ENCODE measurements around the gene JCAD.
"Not testable (repeated sequence)": the region's sequence is repeated elsewhere in the genome, so short reads cannot be mapped to it uniquely, and the experiment has no call there.

JCAD gene

GRCh38 chr10:30007406-30007805 lies 52.0 kb downstream of the JCAD start:
- Histone ChIP-seq H3K4me3 (ENCODE audit: insufficient read depth in 1 of 2, low read depth in 1 of 2, low read length in 2 of 2) (no peak overlapping the region), H2BK12ac (ENCODE audit: low read length in 2 of 2) (no peak overlapping the region), H3K18ac (ENCODE audit: low read depth in 1 of 2, low read length in 2 of 2) (no peak overlapping the region), H4K8ac (ENCODE audit: low read length) (no peak overlapping the region), H3K9me3 (ENCODE audit: control insufficient read depth, low read length) (peaks cover 5% of the 10 kb centered on the region), H3K36me3 (ENCODE audit: control insufficient read depth in 1 of 2, insufficient read depth in 2 of 2, low read depth in 1 of 2, low read length in 2 of 2) (no peaks in the 10 kb centered on the region), H3K27ac (ENCODE audit: low read length, poor library complexity, severe bottlenecking) (no peak overlapping the region), H3K4ac (ENCODE audit: low read depth in 1 of 2, low read length in 2 of 2) (no peak overlapping the region), H4K91ac (ENCODE audit: low read length) (no peak overlapping the region), H2BK5ac (ENCODE audit: low read depth, low read length, poor library complexity, severe bottlenecking) (no peak overlapping the region), H3K4me1 (ENCODE audit: control insufficient read depth, insufficient read depth, low read depth, low read length) (peaks cover 7% of the 10 kb centered on the region), H3K23ac (ENCODE audit: low read length in 2 of 2) (no peak overlapping the region), H2AK5ac (ENCODE audit: low read length, severe bottlenecking) (no peak overlapping the region), H3K27me3 (ENCODE audit: control insufficient read depth in 1 of 2, insufficient read depth in 1 of 2, low read length in 2 of 2) (peaks cover 0 to 12% of the 10 kb centered on the region in 2 experiments), H3K4me2 (ENCODE audit: low read length, poor library complexity, severe bottlenecking) (no peak overlapping the region), H2BK120ac (ENCODE audit: low read depth, low read length) (no peak overlapping the region), H2AFZ (ENCODE audit: low read depth, low read length) (no peak overlapping the region), H3K9ac (ENCODE audit: low read length) (no peak overlapping the region), H3K14ac (ENCODE audit: low read length in 2 of 2) (no peak overlapping the region), H2BK15ac (ENCODE audit: low read depth, poor library complexity, severe bottlenecking) (no peak overlapping the region), H3K79me1 (replicated peaks; ENCODE audit: low read length, poor library complexity, severe bottlenecking) (no peaks in the 10 kb centered on the region)
- DNase-seq: no peak
- WGBS: 69% methylated on average over 2 of the region's 3 CpGs

DNA sequence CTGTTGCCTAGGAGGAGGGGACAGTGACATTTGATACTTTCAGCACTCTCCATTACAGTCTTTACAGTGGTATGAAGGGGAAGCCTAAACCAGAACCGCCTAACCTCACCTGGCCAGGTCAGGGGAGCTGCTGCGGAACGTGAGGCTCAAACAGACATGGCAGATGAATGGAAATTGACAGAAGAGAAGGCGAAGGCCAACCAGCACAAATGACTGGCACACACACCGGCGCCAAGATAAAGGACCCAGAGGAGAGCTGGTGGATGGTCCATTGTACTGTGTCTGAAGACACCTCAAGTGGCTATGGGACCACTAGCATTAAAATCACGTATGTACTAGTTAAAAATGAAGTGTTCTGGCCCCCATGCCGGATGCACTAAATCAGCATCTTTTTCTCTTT lies 53.0 kb downstream of the JCAD start:
- no peak overlapping the region for H3K14ac ChIP-seq (ENCODE audit: low read length in 2 of 2)
- no peak overlapping the region for H2BK5ac ChIP-seq (ENCODE audit: low read depth, low read length, poor library complexity, severe bottlenecking)
- WGBS: 88% methylated on average over 8 of the region's 8 CpGs

GRCh38 chr10:30005116-30005515 lies 54.3 kb downstream of the JCAD start:
- not testable (repeated sequence) for H2BK120ac ChIP-seq (ENCODE audit: low read depth, low read length); DNase-seq; H2AFZ ChIP-seq (ENCODE audit: low read depth, low read length); H3K36me3 ChIP-seq (ENCODE audit: control insufficient read depth in 1 of 2, insufficient read depth in 2 of 2, low read depth in 1 of 2, low read length in 2 of 2); H3K4ac ChIP-seq (ENCODE audit: low read depth in 1 of 2, low read length in 2 of 2); H3K4me1 ChIP-seq (ENCODE audit: control insufficient read depth, insufficient read depth, low read depth, low read length); H4K91ac ChIP-seq (ENCODE audit: low read length); H4K8ac ChIP-seq (ENCODE audit: low read length); H3K9me3 ChIP-seq (ENCODE audit: control insufficient read depth, low read length); H2BK15ac ChIP-seq (ENCODE audit: low read depth, poor library complexity, severe bottlenecking); H3K18ac ChIP-seq (ENCODE audit: low read depth in 1 of 2, low read length in 2 of 2); H2AK5ac ChIP-seq (ENCODE audit: low read length, severe bottlenecking); H3K79me1 ChIP-seq (replicated peaks; ENCODE audit: low read length, poor library complexity, severe bottlenecking); H3K4me3 ChIP-seq (ENCODE audit: insufficient read depth in 1 of 2, low read depth in 1 of 2, low read length in 2 of 2); H3K23ac ChIP-seq (ENCODE audit: low read length in 2 of 2); H3K14ac ChIP-seq (ENCODE audit: low read length in 2 of 2); H3K27ac ChIP-seq (ENCODE audit: low read length, poor library complexity, severe bottlenecking); H2BK5ac ChIP-seq (ENCODE audit: low read depth, low read length, poor library complexity, severe bottlenecking); H2BK12ac ChIP-seq (ENCODE audit: low read length in 2 of 2); H3K4me2 ChIP-seq (ENCODE audit: low read length, poor library complexity, severe bottlenecking); H3K9ac ChIP-seq (ENCODE audit: low read length)
- peaks cover 0 to 12% of the 10 kb centered on the region in 2 experiments for H3K27me3 ChIP-seq (ENCODE audit: control insufficient read depth in 1 of 2, insufficient read depth in 1 of 2, low read length in 2 of 2)
- 67% methylated on average over 1 of the region's 1 CpG for whole genome bisulfite sequencing

More for the DNA sequence above, 53.0 kb downstream of the JCAD start:
- H3K27ac ChIP-seq (ENCODE audit: low read length, poor library complexity, severe bottlenecking): no peak overlapping the region
- no peak overlapping the region for H2AFZ ChIP-seq (ENCODE audit: low read depth, low read length)
- H3K18ac ChIP-seq (ENCODE audit: low read depth in 1 of 2, low read length in 2 of 2): no peak overlapping the region
- H2BK120ac ChIP-seq (ENCODE audit: low read depth, low read length): no peak overlapping the region
- H3K4me2 ChIP-seq (ENCODE audit: low read length, poor library complexity, severe bottlenecking): no peak overlapping the region
- H2BK15ac ChIP-seq (ENCODE audit: low read depth, poor library complexity, severe bottlenecking): no peak overlapping the region
- H4K8ac ChIP-seq (ENCODE audit: low read length): no peak overlapping the region
- H3K9me3 ChIP-seq (ENCODE audit: control insufficient read depth, low read length): peaks cover 5% of the 10 kb centered on the region
- H3K4ac ChIP-seq (ENCODE audit: low read depth in 1 of 2, low read length in 2 of 2): no peak overlapping the region
- H3K27me3 ChIP-seq (ENCODE audit: control insufficient read depth in 1 of 2, insufficient read depth in 1 of 2, low read length in 2 of 2): peaks cover 0 to 12% of the 10 kb centered on the region in 2 experiments
- no peak for DNase-seq
- H3K23ac ChIP-seq (ENCODE audit: low read length in 2 of 2): no peak overlapping the region
- peaks cover 7% of the 10 kb centered on the region for H3K4me1 ChIP-seq (ENCODE audit: control insufficient read depth, insufficient read depth, low read depth, low read length)
- no peak overlapping the region for H2AK5ac ChIP-seq (ENCODE audit: low read length, severe bottlenecking)
- H3K36me3 ChIP-seq (ENCODE audit: control insufficient read depth in 1 of 2, insufficient read depth in 2 of 2, low read depth in 1 of 2, low read length in 2 of 2): no peaks in the 10 kb centered on the region
- H3K79me1 ChIP-seq (replicated peaks; ENCODE audit: low read length, poor library complexity, severe bottlenecking): no peaks in the 10 kb centered on the region
- H2BK12ac ChIP-seq (ENCODE audit: low read length in 2 of 2): no peak overlapping the region
- H4K91ac ChIP-seq (ENCODE audit: low read length): no peak overlapping the region
- H3K9ac ChIP-seq (ENCODE audit: low read length): no peak overlapping the region
- no peak overlapping the region for H3K4me3 ChIP-seq (ENCODE audit: insufficient read depth in 1 of 2, low read depth in 1 of 2, low read length in 2 of 2)

DNA sequence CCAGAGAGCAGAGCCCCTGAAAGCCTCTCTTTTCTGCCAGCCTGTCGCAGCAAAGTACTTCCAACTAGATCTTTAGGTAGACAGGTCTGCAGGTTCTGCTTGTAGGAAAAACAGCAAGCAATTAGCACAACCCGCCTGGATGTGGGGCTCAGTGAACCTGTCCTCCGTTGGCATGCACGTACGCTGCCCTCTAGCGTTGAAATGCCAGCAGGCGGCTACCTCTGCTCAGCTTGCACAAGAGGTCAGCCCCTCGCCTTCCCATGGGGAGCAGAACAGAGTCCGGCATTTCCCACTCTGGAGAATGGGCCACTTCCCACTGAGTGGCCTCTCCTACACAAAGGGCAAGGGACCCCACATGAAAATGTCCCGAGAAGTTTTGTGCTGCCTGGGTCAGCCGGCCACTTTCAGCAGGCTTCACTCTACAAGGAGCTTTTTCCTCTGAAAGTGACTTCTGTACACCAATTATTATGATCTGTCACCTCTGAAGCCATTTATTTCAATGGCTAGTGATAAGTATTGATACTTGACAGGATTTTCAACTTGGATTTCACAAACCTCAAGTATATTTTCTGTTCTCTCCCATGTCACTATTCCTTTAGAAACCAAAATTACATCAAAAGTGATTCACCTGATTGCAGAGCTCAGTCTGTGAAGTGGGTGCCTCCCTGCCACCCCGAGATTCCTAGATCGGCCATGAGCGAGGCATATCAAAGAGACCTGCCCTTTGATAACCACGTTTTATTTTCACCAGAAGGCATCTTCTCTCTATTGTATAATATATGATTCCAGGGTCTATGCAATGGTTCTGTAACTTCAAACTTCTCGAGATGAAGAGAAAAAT lies 56.7 kb downstream of the JCAD start:
- H2BK15ac ChIP-seq (ENCODE audit: low read depth, poor library complexity, severe bottlenecking): no peak overlapping the region
- no peak overlapping the region for H2BK12ac ChIP-seq (ENCODE audit: low read length in 2 of 2)
- peaks cover 6% of the 10 kb centered on the region for H3K4me1 ChIP-seq (ENCODE audit: control insufficient read depth, insufficient read depth, low read depth, low read length)
- no peak overlapping the region for H2AFZ ChIP-seq (ENCODE audit: low read depth, low read length)
- peak; percentile 79 for DNase-seq
- no peak overlapping the region for H3K4me2 ChIP-seq (ENCODE audit: low read length, poor library complexity, severe bottlenecking)
- WGBS: 22% methylated on average over 11 of the region's 16 CpGs
- H3K27me3 ChIP-seq (ENCODE audit: control insufficient read depth in 1 of 2, insufficient read depth in 1 of 2, low read length in 2 of 2): peaks cover 0 to 9% of the 10 kb centered on the region in 2 experiments
- no peak overlapping the region for H2AK5ac ChIP-seq (ENCODE audit: low read length, severe bottlenecking)
- H4K91ac ChIP-seq (ENCODE audit: low read length): no peak overlapping the region
- H3K27ac ChIP-seq (ENCODE audit: low read length, poor library complexity, severe bottlenecking): no peak overlapping the region
- H3K14ac ChIP-seq (ENCODE audit: low read length in 2 of 2): no peak overlapping the region
- H3K9me3 ChIP-seq (ENCODE audit: control insufficient read depth, low read length): no peaks in the 10 kb centered on the region
- no peak overlapping the region for H4K8ac ChIP-seq (ENCODE audit: low read length)
- H2BK5ac ChIP-seq (ENCODE audit: low read depth, low read length, poor library complexity, severe bottlenecking): no peak overlapping the region
- H3K4me3 ChIP-seq (ENCODE audit: insufficient read depth in 1 of 2, low read depth in 1 of 2, low read length in 2 of 2): no peak overlapping the region
- H3K79me1 ChIP-seq (replicated peaks; ENCODE audit: low read length, poor library complexity, severe bottlenecking): no peaks in the 10 kb centered on the region
- H3K4ac ChIP-seq (ENCODE audit: low read depth in 1 of 2, low read length in 2 of 2): no peak overlapping the region
- H3K9ac ChIP-seq (ENCODE audit: low read length): peak overlapping the region; percentile 85
- no peak overlapping the region for H2BK120ac ChIP-seq (ENCODE audit: low read depth, low read length)
- H3K23ac ChIP-seq (ENCODE audit: low read length in 2 of 2): no peak overlapping the region
- no peak overlapping the region for H3K18ac ChIP-seq (ENCODE audit: low read depth in 1 of 2, low read length in 2 of 2)
- no peaks in the 10 kb centered on the region for H3K36me3 ChIP-seq (ENCODE audit: control insufficient read depth in 1 of 2, insufficient read depth in 2 of 2, low read depth in 1 of 2, low read length in 2 of 2)
